ENCODE measurements around the gene KCNH1. TPM values are rescaled to one million over a fixed set of nuclear protein-coding genes. Genes with fewer than 3 reads are reported as not detected.
"Not testable (repeated sequence)": the region's sequence is repeated elsewhere in the genome, so short reads cannot be mapped to it uniquely, and the experiment has no call there.

KCNH1 gene
- total RNA-seq, 2 experiments from 2014 or later, result not detected

DNA sequence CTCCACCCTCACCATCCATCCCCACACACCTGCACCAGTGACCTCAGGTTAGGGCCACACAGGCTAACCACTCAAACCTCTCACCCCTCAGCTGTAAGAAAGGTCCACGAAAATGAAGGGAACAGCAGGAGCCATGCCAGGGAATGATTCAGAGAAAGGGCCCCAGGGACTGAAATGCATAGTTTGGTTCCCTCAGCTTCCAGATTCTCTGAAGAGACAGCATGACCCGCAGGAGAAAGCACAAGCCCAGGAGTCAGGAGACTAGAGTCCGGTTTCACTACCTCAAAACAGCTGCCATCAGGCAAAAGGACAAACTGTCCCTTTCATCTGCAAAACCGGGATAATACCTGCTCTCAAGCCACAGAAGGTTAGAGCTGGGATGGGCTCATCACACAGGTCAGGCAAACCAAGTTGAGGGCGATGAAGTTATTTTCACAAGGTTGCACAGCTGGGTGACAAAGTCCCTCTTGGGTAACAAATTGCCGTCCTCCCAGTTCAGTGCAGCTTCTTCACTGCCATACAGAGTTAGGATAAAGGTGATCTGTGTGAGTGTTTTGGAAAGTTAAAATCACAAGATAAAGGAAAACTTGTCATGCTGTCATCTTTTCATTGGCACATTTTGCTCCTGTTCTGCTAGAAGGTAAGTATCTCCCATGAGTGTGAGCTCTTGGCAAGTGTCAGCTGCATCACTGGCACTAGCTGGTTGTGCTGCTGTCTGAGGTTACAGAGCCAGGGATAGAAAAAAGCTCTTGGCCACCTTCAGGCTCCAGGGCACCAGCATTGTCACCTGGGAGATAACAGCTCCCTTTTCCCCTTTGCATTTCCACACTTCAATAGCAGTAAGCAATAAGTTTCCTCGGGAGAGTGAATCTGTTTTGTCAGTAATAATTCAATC lies 120.4 kb downstream of the KCNH1 start:
- no peak overlapping the region for H3K4me3 Mint-ChIP-seq
- CTCF ChIA-PET, result no interaction called here
- H3K27me3 Mint-ChIP-seq, result no peaks in the 10 kb centered on the region
- no peaks in the 10 kb centered on the region for H3K9me3 Mint-ChIP-seq (ENCODE audit: low read depth)
- no peak overlapping the region for H3K27ac Mint-ChIP-seq
- no peaks in the 10 kb centered on the region for H3K36me3 Mint-ChIP-seq
- ATAC-seq (no peak), DNase-seq (no peak)
- no peaks in the 10 kb centered on the region for H3K4me1 Mint-ChIP-seq

DNA sequence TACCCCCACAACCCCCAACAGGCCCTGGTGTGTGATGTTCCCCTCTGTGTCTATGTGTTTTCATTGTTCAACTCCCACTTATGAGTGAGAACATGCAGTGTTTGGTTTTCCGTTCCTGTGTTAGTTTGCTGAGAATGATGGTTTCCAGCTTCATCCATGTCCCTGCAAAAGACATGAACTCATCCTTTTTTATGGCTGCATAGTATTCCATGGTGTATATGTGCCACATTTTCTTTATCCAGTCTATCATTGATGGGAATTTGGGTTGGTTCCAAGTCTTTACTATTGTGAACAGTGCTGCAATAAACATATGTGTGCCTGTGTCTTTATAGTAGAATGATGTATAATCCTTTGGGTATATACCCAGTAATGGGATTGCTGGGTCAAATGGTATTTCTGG lies 122.8 kb downstream of the KCNH1 start:
- H3K4me1 Mint-ChIP-seq; H3K36me3 Mint-ChIP-seq; H3K9me3 Mint-ChIP-seq (ENCODE audit: low read depth); ATAC-seq; H3K27me3 Mint-ChIP-seq; H3K27ac Mint-ChIP-seq; H3K4me3 Mint-ChIP-seq; CTCF ChIA-PET; DNase-seq: not testable (repeated sequence)

DNA sequence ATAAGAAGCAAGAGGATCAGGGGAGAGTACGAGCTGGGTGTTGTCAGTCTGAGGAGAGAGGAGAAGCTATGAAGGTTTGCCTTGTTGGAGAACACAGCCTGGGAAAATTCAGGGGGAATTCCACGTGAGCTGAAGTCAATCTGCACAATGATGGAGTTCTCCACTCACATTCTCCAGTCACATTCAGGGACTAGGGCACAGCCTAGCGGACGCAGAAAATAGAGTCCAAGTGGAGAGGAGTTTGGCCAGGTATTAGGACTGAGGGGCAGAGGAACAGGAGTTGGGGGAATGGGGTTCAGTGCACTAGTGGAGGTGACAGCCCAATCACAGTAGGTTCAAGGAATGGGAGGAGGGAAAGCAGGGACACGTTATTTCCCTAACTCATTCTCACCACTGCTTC lies 124.0 kb downstream of the KCNH1 start:
- CTCF ChIA-PET, result no interaction called here
- DNase-seq (no peak), ATAC-seq (no peak)
- Mint-ChIP-seq H3K9me3 (ENCODE audit: low read depth) (no peaks in the 10 kb centered on the region), H3K4me1 (no peaks in the 10 kb centered on the region), H3K27ac (no peak overlapping the region), H3K4me3 (no peak overlapping the region), H3K36me3 (no peaks in the 10 kb centered on the region), H3K27me3 (peaks cover 6% of the 10 kb centered on the region)

DNA sequence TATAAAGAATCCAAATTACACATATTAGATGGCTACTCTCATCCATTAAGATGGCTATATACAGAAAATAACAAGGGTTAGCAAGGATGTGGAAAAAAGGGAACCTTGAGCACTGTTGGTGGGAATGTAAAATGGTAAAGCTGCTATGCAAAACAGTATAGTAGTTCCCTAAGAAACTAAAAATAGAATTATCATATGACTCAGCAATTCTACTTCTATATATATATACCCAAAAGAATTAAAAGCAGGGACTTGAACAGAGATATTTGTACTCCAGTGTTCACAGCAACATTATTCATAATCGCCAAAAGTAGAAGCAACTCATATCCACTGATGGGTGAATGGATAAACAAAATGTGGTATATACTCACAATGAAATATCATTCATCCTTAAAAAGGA lies 126.1 kb downstream of the KCNH1 start:
- ATAC-seq, result no peak
- H3K9me3 Mint-ChIP-seq (ENCODE audit: low read depth), result no peaks in the 10 kb centered on the region
- peaks cover 8% of the 10 kb centered on the region for H3K27me3 Mint-ChIP-seq
- H3K36me3 Mint-ChIP-seq, result no peaks in the 10 kb centered on the region
- no peak overlapping the region for H3K27ac Mint-ChIP-seq
- CTCF ChIA-PET, result interaction anchor here (1.0 kb wide), 1 partner anchor 42 kb away, joined by 3 read pairs; no protein-coding TSS in a partner anchor
- H3K4me1 Mint-ChIP-seq, result no peaks in the 10 kb centered on the region
- H3K4me3 Mint-ChIP-seq, result no peak overlapping the region
- DNase-seq, result no peak

DNA sequence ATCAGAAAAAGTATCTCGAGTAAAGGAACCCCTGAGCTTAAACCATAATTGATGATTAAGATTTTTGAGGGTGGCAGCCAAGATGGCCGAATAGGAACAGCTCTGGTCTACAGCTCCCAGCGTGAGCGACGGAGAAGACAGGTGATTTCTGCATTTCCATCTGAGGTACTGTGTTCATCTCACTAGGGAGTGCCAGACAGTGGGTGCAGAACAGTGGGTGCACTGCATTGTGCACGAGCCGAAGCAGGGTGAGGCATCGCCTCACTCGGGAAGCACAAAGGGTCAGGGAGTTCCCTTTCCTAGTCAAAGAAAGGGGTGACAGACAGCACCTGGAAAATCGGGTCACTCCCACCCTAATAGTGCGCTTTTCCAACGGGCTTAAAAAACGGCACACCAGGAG lies 138.0 kb downstream of the KCNH1 start:
- H3K27ac Mint-ChIP-seq; H3K27me3 Mint-ChIP-seq; H3K36me3 Mint-ChIP-seq; CTCF ChIA-PET; DNase-seq; H3K9me3 Mint-ChIP-seq (ENCODE audit: low read depth); H3K4me1 Mint-ChIP-seq; ATAC-seq; H3K4me3 Mint-ChIP-seq: not testable (repeated sequence)

DNA sequence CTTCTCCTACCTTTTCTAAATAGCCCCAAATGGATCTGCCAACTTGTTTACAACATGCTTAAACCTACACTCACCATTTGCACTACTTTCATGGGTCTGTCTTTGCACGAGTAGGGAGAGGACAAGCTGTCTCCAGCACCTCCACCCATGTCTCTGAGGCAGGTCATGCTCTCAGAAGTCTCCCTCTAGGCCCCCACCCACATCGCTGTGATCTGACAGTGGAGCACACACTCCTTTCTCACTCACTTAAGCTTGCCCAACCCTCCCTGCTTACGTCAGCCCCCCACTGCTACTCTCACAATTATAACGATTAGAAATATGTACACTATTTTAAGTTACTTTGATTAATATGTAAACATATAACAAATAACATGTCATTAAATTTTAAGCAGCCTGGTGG lies 141.1 kb downstream of the KCNH1 start:
- H3K4me1 Mint-ChIP-seq, result no peaks in the 10 kb centered on the region
- H3K9me3 Mint-ChIP-seq (ENCODE audit: low read depth), result no peaks in the 10 kb centered on the region
- H3K27ac Mint-ChIP-seq, result no peak overlapping the region
- peaks cover 10% of the 10 kb centered on the region for H3K27me3 Mint-ChIP-seq
- DNase-seq (no peak), ATAC-seq (no peak)
- no peak overlapping the region for H3K4me3 Mint-ChIP-seq
- CTCF ChIA-PET, result no interaction called here
- H3K36me3 Mint-ChIP-seq, result no peaks in the 10 kb centered on the region

DNA sequence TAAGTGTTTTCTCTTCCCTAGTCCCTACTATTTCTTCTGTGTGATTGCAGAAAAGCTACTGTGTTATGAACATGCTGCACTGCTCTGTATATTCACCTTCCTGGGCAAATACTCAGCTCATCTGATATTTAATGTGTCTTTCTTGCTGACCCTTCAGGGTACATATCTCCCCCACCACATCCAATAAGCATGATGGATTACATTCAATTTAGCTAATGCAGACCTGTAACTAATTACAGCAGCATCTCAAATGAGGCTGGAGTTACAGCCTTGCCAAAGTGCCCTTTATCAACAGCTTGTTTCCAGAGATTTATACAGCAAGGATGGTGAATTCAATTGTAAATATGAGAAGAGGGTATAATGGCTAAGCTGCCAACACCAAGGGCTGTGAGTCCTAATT lies 144.0 kb downstream of the KCNH1 start:
- H3K4me3 Mint-ChIP-seq, result no peak overlapping the region
- no peaks in the 10 kb centered on the region for H3K4me1 Mint-ChIP-seq
- no peak for DNase-seq
- H3K9me3 Mint-ChIP-seq (ENCODE audit: low read depth), result no peaks in the 10 kb centered on the region
- no peaks in the 10 kb centered on the region for H3K36me3 Mint-ChIP-seq
- peaks cover 10% of the 10 kb centered on the region for H3K27me3 Mint-ChIP-seq
- H3K27ac Mint-ChIP-seq, result no peak overlapping the region
- no peak for ATAC-seq
- CTCF ChIA-PET, result no interaction called here

DNA sequence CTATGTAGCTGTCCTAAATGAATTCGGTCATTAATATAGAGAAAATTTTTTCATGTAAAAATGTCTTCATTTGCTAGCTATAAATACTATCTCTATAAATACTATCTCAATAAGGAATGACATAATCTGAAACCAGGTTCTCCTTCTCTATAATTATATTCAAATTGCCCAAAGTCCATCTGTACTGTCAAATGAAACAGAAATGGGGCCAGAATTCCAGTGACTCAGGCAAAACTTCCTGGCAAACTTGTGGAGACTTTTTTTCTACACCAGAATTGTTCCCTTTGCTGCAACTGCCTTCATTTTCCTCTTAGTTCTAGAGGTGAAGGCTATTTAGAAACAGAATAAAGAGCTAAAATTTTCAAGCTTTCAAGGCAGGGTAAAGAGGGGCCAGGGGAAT lies 152.5 kb downstream of the KCNH1 start:
- DNase-seq (no peak), ATAC-seq (no peak)
- Mint-ChIP-seq H3K9me3 (ENCODE audit: low read depth) (no peaks in the 10 kb centered on the region), H3K27ac (no peak overlapping the region), H3K4me3 (no peak overlapping the region), H3K27me3 (peaks cover 2% of the 10 kb centered on the region), H3K36me3 (no peaks in the 10 kb centered on the region), H3K4me1 (no peaks in the 10 kb centered on the region)
- CTCF ChIA-PET, result no interaction called here

DNA sequence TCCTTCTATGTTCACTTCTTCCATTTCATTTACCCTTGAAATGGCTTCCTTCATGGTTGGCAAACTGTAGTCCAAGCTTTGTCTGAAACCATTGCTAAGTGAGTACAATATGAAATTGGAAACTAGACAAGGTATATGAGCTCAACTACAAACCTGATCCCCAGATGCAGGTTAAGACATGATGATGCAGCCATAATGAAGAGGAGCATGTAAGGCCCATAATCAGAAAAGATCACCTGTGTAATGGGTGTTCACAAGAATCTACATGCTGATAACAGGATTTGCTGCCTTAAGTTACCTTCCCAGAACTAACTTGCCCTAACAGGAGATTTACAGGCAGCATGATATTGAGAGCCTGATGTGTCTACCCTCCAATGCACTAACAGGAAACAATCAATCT lies 153.9 kb downstream of the KCNH1 start:
- no peaks in the 10 kb centered on the region for H3K9me3 Mint-ChIP-seq (ENCODE audit: low read depth)
- H3K4me3 Mint-ChIP-seq, result no peak overlapping the region
- DNase-seq (no peak), ATAC-seq (no peak)
- CTCF ChIA-PET, result no interaction called here
- H3K27me3 Mint-ChIP-seq, result peaks cover 2% of the 10 kb centered on the region
- H3K27ac Mint-ChIP-seq, result no peak overlapping the region
- no peaks in the 10 kb centered on the region for H3K36me3 Mint-ChIP-seq
- H3K4me1 Mint-ChIP-seq, result no peaks in the 10 kb centered on the region

DNA sequence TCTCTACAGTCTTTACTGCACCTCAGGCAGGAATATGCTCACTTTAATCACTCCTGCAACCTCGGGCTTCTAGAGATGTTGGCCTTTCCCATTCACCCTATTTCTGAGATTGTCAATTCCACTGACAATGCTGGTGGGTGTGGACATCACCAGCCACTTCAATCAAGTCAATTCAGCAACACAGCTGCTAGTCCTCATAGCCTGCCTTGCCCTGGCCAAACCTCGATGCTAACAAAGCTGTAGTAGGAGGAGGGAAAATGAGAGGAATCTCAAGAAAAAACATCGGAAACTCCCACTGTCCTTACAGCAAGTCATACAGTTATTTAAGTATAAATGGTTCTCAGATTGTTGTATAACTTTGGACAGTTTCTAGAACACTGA lies 155.0 kb downstream of the KCNH1 start:
- Mint-ChIP-seq H3K4me1 (no peaks in the 10 kb centered on the region), H3K36me3 (no peaks in the 10 kb centered on the region), H3K4me3 (no peak overlapping the region), H3K27me3 (no peaks in the 10 kb centered on the region), H3K9me3 (ENCODE audit: low read depth) (no peaks in the 10 kb centered on the region), H3K27ac (no peak overlapping the region)
- CTCF ChIA-PET, result no interaction called here
- no peak for ATAC-seq
- DNase-seq, result no peak

DNA sequence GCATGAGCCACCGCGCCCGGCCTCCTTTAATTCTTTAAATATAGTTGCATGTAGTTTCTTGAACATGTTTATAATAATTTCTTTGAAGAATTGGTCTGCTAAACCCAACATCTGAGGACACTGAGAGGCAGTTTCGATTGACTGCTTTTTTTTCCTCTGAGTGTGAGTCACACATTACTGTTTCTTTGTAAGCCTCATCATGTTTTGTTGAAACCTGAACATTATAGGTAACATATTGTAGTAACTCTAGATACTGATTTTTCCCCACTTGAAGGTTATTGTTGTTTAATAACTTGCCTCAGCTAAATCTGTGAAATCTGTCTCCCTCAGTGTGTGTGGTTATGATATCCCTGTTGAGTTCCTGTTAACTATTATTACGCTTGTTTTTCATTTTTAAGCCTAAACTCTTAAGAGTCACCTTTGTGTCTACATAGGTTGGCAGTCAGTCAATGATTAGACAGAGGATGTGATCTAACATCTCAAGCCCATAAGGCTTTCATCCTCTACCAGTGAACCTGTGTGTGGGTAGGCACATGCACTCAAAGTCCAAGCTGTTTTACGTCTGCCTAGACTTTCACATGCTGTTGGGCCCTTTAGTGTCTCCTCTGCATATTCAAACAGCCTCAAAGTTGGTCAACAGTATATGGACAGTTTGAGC lies 155.5 kb downstream of the KCNH1 start:
- H3K36me3 Mint-ChIP-seq, result no peaks in the 10 kb centered on the region
- CTCF ChIA-PET, result interaction anchor here (1.3 kb wide), 1 partner anchor 156 kb away, joined by 3 read pairs; the partner anchor contains the start of gene KCNH1
- no peaks in the 10 kb centered on the region for H3K27me3 Mint-ChIP-seq
- H3K9me3 Mint-ChIP-seq (ENCODE audit: low read depth), result no peaks in the 10 kb centered on the region
- H3K4me3 Mint-ChIP-seq, result no peak overlapping the region
- no peaks in the 10 kb centered on the region for H3K4me1 Mint-ChIP-seq
- H3K27ac Mint-ChIP-seq, result no peak overlapping the region
- no peak for ATAC-seq
- no peak for DNase-seq

DNA sequence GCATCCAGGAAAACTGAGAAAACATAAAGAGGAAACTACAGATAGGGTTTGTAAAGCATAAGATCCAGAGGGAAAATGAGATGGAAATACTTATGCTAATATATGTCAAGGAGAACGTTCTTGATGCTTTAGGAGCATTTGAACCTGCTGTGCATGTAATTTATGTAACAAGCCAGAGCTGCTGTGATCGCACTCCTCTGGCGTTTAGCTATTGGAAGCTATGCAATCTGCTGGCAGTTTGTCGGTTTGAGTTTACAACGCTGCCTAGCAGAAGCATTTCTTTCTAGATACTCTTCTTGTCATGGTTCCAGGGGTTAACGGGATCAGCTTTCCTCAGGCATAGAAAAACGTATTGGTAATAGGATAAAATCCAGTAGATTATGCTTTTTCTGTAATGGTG lies 182.7 kb downstream of the KCNH1 start:
- Mint-ChIP-seq H3K27ac (no peak overlapping the region), H3K4me1 (no peaks in the 10 kb centered on the region), H3K36me3 (no peaks in the 10 kb centered on the region), H3K4me3 (no peak overlapping the region), H3K9me3 (ENCODE audit: low read depth) (no peaks in the 10 kb centered on the region), H3K27me3 (no peaks in the 10 kb centered on the region)
- CTCF ChIA-PET, result no interaction called here
- DNase-seq (no peak), ATAC-seq (no peak)

DNA sequence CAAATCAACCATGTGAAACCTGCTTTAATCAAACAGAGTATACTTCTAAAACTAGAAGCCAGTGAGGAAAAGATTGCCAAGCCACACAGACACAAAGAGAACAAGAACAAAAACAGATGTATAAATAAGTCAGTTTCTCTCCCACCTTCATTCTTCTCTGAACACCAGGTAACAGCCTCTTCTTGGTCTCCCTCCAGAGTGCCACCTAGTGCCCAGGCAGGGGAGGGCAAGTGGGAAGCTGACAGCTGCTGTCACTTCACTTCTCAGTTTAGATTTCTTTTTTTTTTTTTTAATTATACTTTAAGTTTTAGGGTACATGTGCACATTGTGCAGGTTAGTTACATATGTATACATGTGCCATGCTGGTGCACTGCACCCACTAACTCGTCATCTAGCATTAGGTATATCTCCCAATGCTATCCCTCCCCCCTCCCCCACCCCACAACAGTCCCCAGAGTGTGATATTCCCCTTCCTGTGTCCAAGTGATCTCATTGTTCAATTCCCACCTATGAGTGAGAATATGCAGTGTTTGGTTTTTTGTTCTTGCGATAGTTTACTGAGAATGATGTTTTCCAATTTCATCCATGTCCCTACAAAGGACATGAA lies 183.9 kb downstream of the KCNH1 start:
- not testable (repeated sequence) for H3K9me3 Mint-ChIP-seq (ENCODE audit: low read depth)

DNA sequence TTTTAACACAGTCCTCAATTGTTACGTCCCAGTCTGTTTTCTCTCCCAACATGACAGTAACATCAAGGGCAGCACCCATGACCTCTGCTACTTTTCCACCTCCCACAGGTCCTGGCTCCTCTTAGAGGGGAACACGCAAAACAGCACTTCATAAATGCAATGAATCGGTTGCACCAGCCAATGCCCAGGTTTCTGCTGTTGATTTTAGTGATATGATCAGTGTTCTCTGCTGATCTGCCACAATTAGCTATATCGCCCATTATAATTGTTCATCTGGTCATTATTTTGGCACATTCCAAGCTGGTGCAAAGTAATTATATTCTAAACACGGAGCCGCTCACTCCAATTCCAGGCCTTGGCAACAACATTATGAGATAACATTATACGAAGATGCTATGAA lies 184.5 kb downstream of the KCNH1 start:
- DNase-seq (no peak), ATAC-seq (no peak)
- Mint-ChIP-seq H3K4me3 (no peak overlapping the region), H3K27ac (no peak overlapping the region), H3K4me1 (no peaks in the 10 kb centered on the region), H3K9me3 (ENCODE audit: low read depth) (no peaks in the 10 kb centered on the region), H3K27me3 (no peaks in the 10 kb centered on the region), H3K36me3 (no peaks in the 10 kb centered on the region)
- CTCF ChIA-PET, result interaction anchor here (0.8 to 1.4 kb wide), 4 partner anchors 302 to 367 kb away, joined by 3 to 4 read pairs (median 3); no protein-coding TSS in a partner anchor

More for the DNA sequence above, 183.9 kb downstream of the KCNH1 start:
- CTCF ChIA-PET, result interaction anchor here (0.8 to 1.4 kb wide), 4 partner anchors 302 to 368 kb away, joined by 3 to 4 read pairs (median 3); no protein-coding TSS in a partner anchor
- peak; percentile 72 for DNase-seq
- not testable (repeated sequence) for H3K36me3 Mint-ChIP-seq, ATAC-seq, H3K27ac Mint-ChIP-seq, H3K27me3 Mint-ChIP-seq, H3K4me3 Mint-ChIP-seq, H3K4me1 Mint-ChIP-seq
